HL-60 (cell line): Measurements from ENCODE around the gene MACC1.

Experiments used
- DNase-seq, 2 experiments: peaks; one replicate each; pipeline ENCODE4 v3.0.0-alpha.2; 2010 to 2020; ENCODE audit warnings: low read depth in 1 of 2, low spot score in 1 of 2
- H3K27ac ChIP-seq: fragments of 250-450 bp; sonication (Bioruptor Pico); replicated peaks from 2 replicates; pipeline ENCODE4 v1.5.1; 2020; ENCODE audit warnings: mild to moderate bottlenecking, moderate library complexity
- H3K27me3 ChIP-seq: fragments of 250-450 bp; sonication (Bioruptor Pico); 2 replicates; pipeline ENCODE4 v1.5.1; 2021; ENCODE audit warnings: mild to moderate bottlenecking, moderate library complexity; ENCODE audit not compliant: insufficient read depth, poor library complexity, severe bottlenecking
- H3K4me3 ChIP-seq: replicated peaks from 2 replicates; pipeline ENCODE4 v1.5.1; 2011; ENCODE audit warnings: mild to moderate bottlenecking, control low read depth, low read length; ENCODE audit not compliant: insufficient read depth
- GABPA ChIP-seq: IDR thresholded peaks from 2 replicates; pipeline ENCODE4 v1.6.1; 2012; ENCODE audit warnings: low read depth
- POLR2AphosphoS5 ChIP-seq: IDR thresholded peaks from 2 replicates; pipeline ENCODE4 v1.6.1; 2012; ENCODE audit warnings: low read depth
- REST ChIP-seq: IDR thresholded peaks from 2 replicates; pipeline ENCODE4 v1.6.1; 2012; ENCODE audit warnings: low read depth; ENCODE audit not compliant: insufficient replicate concordance
- SPI1 ChIP-seq: IDR thresholded peaks from 2 replicates; pipeline ENCODE4 v1.6.1; 2012; ENCODE audit warnings: low read depth, mild to moderate bottlenecking, borderline replicate concordance
- TF ChIP-seq, protein P1 (sequence below): IDR thresholded peaks from one replicate; pipeline ENCODE4 v1.5.1; 2011; ENCODE audit warnings: low read length, control low read depth, inconsistent platforms; ENCODE audit not compliant: insufficient read depth

The MACC1 gene

DNA sequence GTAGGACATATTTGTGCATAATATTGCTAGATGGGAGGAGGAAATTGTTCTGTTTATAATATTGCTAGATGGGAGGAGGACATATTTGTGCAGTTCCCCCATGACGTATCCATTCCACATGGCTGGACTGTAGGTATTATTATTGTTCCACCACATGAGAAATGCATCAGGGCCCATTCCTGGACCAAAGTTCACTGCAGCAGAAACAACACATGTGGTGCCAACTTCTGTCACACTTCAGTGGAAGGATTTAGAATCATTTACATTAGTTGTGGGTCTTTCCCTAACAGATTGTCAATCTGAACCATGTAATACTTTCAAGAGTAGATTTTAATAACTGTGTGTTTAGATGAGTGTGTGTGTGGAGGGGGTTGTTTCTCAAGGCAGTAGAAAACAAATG, 32.7 kb upstream of the MACC1 start:
- no peaks in the 10 kb centered on the region for H3K27me3 ChIP-seq
- no peak overlapping the region for H3K27ac ChIP-seq
- no peak overlapping the region for H3K4me3 ChIP-seq
- DNase-seq: no peak
- TF ChIP-seq REST: no peak
- TF ChIP-seq, protein P1, sequence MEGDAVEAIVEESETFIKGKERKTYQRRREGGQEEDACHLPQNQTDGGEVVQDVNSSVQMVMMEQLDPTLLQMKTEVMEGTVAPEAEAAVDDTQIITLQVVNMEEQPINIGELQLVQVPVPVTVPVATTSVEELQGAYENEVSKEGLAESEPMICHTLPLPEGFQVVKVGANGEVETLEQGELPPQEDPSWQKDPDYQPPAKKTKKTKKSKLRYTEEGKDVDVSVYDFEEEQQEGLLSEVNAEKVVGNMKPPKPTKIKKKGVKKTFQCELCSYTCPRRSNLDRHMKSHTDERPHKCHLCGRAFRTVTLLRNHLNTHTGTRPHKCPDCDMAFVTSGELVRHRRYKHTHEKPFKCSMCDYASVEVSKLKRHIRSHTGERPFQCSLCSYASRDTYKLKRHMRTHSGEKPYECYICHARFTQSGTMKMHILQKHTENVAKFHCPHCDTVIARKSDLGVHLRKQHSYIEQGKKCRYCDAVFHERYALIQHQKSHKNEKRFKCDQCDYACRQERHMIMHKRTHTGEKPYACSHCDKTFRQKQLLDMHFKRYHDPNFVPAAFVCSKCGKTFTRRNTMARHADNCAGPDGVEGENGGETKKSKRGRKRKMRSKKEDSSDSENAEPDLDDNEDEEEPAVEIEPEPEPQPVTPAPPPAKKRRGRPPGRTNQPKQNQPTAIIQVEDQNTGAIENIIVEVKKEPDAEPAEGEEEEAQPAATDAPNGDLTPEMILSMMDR: no peak
- no peak for TF ChIP-seq SPI1
- no peak for TF ChIP-seq POLR2AphosphoS5
- no peak for TF ChIP-seq GABPA

DNA sequence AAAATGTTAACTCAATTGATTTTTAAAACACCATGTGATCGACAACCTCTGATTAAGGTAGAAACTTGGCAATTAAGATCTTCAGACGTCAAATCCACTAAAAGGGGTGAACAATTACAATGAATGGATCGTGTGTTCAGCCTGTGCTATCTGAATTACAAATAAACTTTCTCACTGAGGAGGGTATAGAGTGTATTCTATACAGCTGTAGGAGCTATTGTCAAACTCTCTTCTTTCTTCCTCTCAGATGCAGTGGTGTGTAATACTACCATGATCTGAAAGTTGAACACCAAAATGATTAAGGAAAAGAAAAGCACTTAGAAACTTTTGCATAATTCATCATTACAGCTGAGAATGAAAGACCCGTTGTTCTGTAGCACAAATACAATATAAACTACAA, 32.2 kb upstream of the MACC1 start:
- TF ChIP-seq GABPA (no peak), REST (no peak), SPI1 (no peak), POLR2AphosphoS5 (no peak)
- TF ChIP-seq, protein P1: no peak
- no peak overlapping the region for H3K4me3 ChIP-seq
- H3K27me3 ChIP-seq: no peaks in the 10 kb centered on the region
- no peak for DNase-seq
- H3K27ac ChIP-seq: no peak overlapping the region

DNA sequence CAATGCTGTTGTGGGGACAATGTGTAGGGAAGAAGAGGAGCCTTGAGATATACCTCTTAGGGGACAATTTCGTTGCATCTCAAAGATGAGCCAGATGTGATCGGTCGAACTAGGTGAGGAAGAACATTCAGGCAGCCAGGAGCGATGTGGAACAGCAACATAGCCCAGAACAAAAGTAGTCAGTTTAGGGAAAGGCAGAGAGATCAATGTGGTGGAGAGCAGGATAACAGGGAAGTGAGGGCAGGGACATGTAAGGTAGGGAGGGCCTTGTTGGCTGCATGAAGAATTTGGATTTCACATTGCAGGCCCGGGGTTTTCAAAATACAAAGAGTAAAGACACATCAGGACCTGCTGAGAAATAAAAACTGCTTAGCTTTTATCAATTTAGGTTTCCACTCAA, 29.1 kb upstream of the MACC1 start:
- Histone ChIP-seq H3K27me3 (no peaks in the 10 kb centered on the region), H3K27ac (no peak overlapping the region), H3K4me3 (no peak overlapping the region)
- no peak for DNase-seq
- no peak for TF ChIP-seq SPI1
- TF ChIP-seq POLR2AphosphoS5: no peak
- no peak for TF ChIP-seq REST
- TF ChIP-seq GABPA: no peak
- TF ChIP-seq, protein P1: no peak
